Lower leg skin (tissue), 4 donors: ENCODE data around the gene ACOT11. TPM values are rescaled to one million over a fixed set of nuclear protein-coding genes. Genes with fewer than 3 reads are reported as not detected.

Experiments used
- DNase-seq, 2 donors: peaks; one replicate each; pipeline ENCODE4 v3.0.0-alpha.2; 2019; ENCODE audit warnings: low spot score in 2 of 2
- H3K4me3 ChIP-seq: fragments of 200-600 bp; sonication (generic); 2 replicates; pipeline ENCODE4 v1.5.1; 2017; ENCODE audit warnings: mild to moderate bottlenecking, low read depth; ENCODE audit not compliant: poor library complexity, severe bottlenecking
- POLR2A ChIP-seq, 2 donors: fragments of 450-650 bp; IDR thresholded peaks; one replicate each; pipeline ENCODE4 v1.6.1; 2016 to 2017; ENCODE audit warnings: antibody characterized with exemption in 2 of 2, mild to moderate bottlenecking in 1 of 2, moderate library complexity in 1 of 2
- WGBS, 2 donors: methylation state at CpG; one replicate each; pipeline ENCODE4 v1.1.5; 2018; 5-methylcytosine and 5-hydroxymethylcytosine counted together
- intact Hi-C: fragments of 100-400 bp; cut with DNase I; formaldehyde crosslinking; loops from one replicate; pipeline ENCODE4 v1.15.0; 2023; ENCODE audit warnings: low total_unique reads
- total RNA-seq, 4 donors: library from RNA; depleted of rRNA; stranded (reverse); fragments of >200 nt; gene quantifications; one replicate each; pipeline ENCODE4 v1.1.0, GENCODE V29; 2016
- TF ChIP-seq, protein P1 (sequence below), 3 donors: fragments of 450-650 bp; IDR thresholded peaks; one replicate each; pipeline ENCODE4 v1.5.1; 2016; ENCODE audit warnings: antibody characterized with exemption in 3 of 3, mild to moderate bottlenecking in 3 of 3, moderate library complexity in 2 of 3

Gene ACOT11
- total RNA-seq, 4 donors from 2014 or later: 1.9 to 3.9 (median 2.2) TPM

DNA sequence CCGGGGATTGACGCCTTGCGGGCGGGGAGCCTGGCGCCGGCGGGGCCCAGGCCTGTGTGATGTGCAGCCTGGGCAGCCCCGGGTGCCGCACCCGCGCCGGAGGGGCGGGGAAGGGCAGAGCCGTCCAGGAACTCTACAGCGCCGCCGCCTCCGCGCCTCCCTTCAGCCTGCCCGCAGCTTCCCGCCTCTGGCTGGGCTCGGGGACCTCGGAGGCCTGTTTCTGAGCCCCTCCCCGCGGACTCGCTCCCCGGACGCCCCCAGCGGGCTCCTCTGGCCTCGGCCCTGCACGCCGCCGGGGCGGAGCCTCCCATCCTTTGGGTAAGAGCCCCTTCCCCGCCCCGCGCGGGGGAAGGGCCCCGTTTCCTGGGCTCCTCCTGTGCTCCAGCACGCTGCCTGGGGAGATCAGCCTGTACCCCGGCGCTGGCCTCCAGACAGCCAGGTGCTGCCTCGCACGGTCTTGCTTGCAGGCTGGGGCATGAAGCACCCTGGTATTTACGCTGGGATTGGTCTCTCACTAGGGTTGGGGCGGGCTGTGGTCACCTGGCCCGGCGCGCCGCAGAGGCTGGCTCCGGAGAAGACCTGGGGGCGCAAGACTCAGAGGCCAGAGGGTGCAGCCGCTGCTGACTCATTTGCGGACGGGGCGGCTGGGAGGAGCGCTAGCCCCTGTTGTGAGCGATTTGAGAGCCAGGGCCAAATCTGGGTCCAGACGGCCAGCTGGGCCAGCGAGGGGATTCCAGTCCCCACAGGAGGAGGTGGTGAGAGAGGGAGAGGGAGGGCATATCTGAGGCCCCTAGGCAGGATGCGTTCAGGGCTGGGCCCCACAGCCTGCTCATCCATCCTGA, 5.7 kb upstream of the ACOT11 start:
- WGBS, 2 donors: 0 to 1% methylated on average over 19 to 21 of the region's 61 CpGs
- intact Hi-C loops: no loop called here
- peak overlapping the region; percentile 16 for H3K4me3 ChIP-seq
- TF ChIP-seq, protein P1, sequence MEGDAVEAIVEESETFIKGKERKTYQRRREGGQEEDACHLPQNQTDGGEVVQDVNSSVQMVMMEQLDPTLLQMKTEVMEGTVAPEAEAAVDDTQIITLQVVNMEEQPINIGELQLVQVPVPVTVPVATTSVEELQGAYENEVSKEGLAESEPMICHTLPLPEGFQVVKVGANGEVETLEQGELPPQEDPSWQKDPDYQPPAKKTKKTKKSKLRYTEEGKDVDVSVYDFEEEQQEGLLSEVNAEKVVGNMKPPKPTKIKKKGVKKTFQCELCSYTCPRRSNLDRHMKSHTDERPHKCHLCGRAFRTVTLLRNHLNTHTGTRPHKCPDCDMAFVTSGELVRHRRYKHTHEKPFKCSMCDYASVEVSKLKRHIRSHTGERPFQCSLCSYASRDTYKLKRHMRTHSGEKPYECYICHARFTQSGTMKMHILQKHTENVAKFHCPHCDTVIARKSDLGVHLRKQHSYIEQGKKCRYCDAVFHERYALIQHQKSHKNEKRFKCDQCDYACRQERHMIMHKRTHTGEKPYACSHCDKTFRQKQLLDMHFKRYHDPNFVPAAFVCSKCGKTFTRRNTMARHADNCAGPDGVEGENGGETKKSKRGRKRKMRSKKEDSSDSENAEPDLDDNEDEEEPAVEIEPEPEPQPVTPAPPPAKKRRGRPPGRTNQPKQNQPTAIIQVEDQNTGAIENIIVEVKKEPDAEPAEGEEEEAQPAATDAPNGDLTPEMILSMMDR (IDR thresholded peaks at IDR 0.05): no peak
- TF ChIP-seq POLR2A (IDR thresholded peaks at IDR 0.05): no peak
- peak in 1 of 2 donors; percentile 90 for DNase-seq

- no peak overlapping the region for H3K4me3 ChIP-seq
- 29 to 33% methylated on average over 12 of the region's 12 CpGs for WGBS, 2 donors
- DNase-seq: no peak
- TF ChIP-seq, protein P1 (IDR thresholded peaks at IDR 0.05): no peak
- TF ChIP-seq POLR2A (IDR thresholded peaks at IDR 0.05): no peak
- intact Hi-C loops: no loop called here
These were observed 5.0 kb upstream of the ACOT11 start for GRCh38 chr1:54542962-54543539.

DNA sequence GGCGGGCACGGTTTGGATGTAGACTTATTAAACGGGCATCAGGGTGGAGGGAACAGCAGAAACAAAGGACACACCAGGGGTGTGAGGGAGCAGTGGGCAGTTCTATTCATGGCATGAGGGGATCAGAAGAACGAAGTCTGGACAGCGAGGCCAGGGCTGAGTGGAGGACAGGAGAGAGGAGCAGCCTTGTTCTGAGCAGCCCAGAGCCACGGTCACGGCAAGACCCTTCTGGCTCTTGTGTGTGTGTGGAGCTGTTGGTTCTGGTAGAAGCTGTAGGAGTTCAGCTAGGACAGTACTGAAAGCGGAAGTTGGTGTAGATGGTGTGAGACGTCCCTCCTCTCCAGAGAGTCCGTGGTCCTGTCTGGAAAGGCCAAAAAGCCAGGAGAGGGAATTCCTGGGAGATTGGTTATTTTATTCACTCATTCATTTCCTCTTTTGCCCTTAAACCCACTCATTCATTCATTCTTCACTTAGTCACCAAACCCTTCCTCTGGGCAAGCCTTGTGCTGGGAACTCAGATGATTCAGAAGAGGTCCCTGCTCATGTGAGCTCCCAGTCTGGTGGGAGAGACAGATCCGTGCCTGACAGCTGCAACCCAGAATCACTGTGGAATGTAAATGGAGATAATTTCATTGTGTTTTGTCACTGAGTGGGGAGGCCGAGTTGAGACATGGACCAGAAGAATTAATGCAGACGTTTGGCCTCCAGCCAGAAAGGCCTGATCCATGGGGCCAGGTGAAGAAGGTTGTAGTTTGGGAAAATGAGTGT, 4.1 kb upstream of the ACOT11 start:
- intact Hi-C loops: no loop called here
- no peak overlapping the region for H3K4me3 ChIP-seq
- 73 to 81% methylated on average over 13 of the region's 13 CpGs for WGBS, 2 donors
- TF ChIP-seq, protein P1 (IDR thresholded peaks at IDR 0.05): no peak
- TF ChIP-seq POLR2A (IDR thresholded peaks at IDR 0.05): no peak
- DNase-seq: peak in 1 of 2 donors; percentile 82

- intact Hi-C loops: no loop called here
- peak in 1 of 2 donors; percentile 59 for DNase-seq
- 88 to 90% methylated on average over 11 of the region's 11 CpGs for WGBS, 2 donors
- TF ChIP-seq POLR2A (IDR thresholded peaks at IDR 0.05): no peak
- TF ChIP-seq, protein P1 (IDR thresholded peaks at IDR 0.05): no peak
- H3K4me3 ChIP-seq: no peak overlapping the region
These were observed 2.0 kb upstream of the ACOT11 start for GRCh38 chr1:54545916-54546635.

DNA sequence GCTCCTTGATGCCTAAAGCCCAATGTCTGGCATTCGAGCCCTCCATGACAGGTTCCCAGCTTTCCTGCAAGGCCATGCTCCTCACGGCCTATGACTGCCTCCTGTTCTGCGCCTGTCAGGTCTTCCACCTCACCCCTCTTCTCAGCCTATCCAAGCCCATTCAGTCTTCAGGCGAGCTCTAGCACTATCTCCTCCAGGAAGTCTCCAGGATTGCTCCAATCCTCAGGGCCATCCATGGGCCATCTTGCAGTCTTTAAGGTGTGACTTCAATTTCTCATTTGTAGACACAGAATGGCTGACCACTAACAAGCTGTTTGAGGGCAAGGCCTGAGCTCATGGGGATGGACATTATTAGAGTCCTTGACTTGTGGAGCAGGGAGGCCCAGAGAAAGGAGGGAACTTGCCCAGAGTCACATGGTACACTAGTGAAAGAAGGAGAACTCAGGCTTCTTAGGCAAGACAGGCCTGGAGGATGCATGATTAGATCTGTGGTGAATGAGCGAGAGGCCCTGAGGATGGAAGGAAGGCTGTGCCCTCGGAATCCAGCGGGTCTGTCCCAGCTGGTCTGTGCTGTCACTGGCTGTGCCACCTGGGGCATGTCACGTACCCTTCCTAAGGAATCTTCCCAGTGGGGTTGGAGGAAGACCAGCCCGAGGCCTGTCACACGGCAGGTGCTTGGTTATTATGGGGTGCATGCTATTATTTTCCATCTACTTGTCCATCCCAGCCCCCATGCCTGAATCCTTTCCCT, 1.2 kb upstream of the ACOT11 start:
- no peak overlapping the region for H3K4me3 ChIP-seq
- TF ChIP-seq, protein P1 (IDR thresholded peaks at IDR 0.05): no peak
- TF ChIP-seq POLR2A (IDR thresholded peaks at IDR 0.05): no peak
- intact Hi-C loops: no loop called here
- WGBS, 2 donors: 81 to 86% methylated on average over 10 of the region's 10 CpGs
- DNase-seq: peak in 1 of 2 donors; percentile 78
